Measurements from ENCODE around the gene ADGRF5.

The ADGRF5 gene

GRCh38 chr6:46821458-46821881 lies 100.3 kb downstream of the ADGRF5 start:
- Histone ChIP-seq H3K4me3 (ENCODE audit: low read length) (no peak overlapping the region), H4K20me1 (ENCODE audit: insufficient read depth, low read length) (no peaks in the 10 kb centered on the region), H3K36me3 (replicated peaks; ENCODE audit: low read depth, low read length) (no peaks in the 10 kb centered on the region), H3K4me1 (ENCODE audit: low read length) (no peaks in the 10 kb centered on the region), H3K27ac (ENCODE audit: low read length) (no peak overlapping the region), H3K79me2 (ENCODE audit: low read length) (no peaks in the 10 kb centered on the region), H3K9me3 (ENCODE audit: insufficient read depth, low read length) (no peaks in the 10 kb centered on the region), H3K9ac (ENCODE audit: low read length) (no peak overlapping the region), H3K4me2 (ENCODE audit: low read length) (no peak overlapping the region), H2AFZ (ENCODE audit: low read depth, low read length) (no peak overlapping the region), H3K27me3 (ENCODE audit: low read depth, low read length) (no peaks in the 10 kb centered on the region)
- TF ChIP-seq EZH2phosphoT487 (IDR thresholded peaks at IDR 0.05; ENCODE audit: low read depth) = no peak
- TF ChIP-seq, protein P1, sequence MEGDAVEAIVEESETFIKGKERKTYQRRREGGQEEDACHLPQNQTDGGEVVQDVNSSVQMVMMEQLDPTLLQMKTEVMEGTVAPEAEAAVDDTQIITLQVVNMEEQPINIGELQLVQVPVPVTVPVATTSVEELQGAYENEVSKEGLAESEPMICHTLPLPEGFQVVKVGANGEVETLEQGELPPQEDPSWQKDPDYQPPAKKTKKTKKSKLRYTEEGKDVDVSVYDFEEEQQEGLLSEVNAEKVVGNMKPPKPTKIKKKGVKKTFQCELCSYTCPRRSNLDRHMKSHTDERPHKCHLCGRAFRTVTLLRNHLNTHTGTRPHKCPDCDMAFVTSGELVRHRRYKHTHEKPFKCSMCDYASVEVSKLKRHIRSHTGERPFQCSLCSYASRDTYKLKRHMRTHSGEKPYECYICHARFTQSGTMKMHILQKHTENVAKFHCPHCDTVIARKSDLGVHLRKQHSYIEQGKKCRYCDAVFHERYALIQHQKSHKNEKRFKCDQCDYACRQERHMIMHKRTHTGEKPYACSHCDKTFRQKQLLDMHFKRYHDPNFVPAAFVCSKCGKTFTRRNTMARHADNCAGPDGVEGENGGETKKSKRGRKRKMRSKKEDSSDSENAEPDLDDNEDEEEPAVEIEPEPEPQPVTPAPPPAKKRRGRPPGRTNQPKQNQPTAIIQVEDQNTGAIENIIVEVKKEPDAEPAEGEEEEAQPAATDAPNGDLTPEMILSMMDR (IDR thresholded peaks at IDR 0.05; ENCODE audit: low read depth, low read length) = no peak

GRCh38 chr6:46819561-46819960 lies 102.2 kb downstream of the ADGRF5 start:
- no peaks in the 10 kb centered on the region for H3K79me2 ChIP-seq (ENCODE audit: low read length)
- no peak overlapping the region for H3K27ac ChIP-seq (ENCODE audit: low read length)
- H3K4me2 ChIP-seq (ENCODE audit: low read length) = no peak overlapping the region
- no peaks in the 10 kb centered on the region for H3K36me3 ChIP-seq (replicated peaks; ENCODE audit: low read depth, low read length)
- H3K9me3 ChIP-seq (ENCODE audit: insufficient read depth, low read length) = no peaks in the 10 kb centered on the region
- no peak overlapping the region for H3K9ac ChIP-seq (ENCODE audit: low read length)
- no peak overlapping the region for H3K4me3 ChIP-seq (ENCODE audit: low read length)
- H3K4me1 ChIP-seq (ENCODE audit: low read length) = no peaks in the 10 kb centered on the region
- no peak for TF ChIP-seq EZH2phosphoT487 (IDR thresholded peaks at IDR 0.05; ENCODE audit: low read depth)
- TF ChIP-seq, protein P1 (IDR thresholded peaks at IDR 0.05; ENCODE audit: low read depth, low read length) = no peak
- H4K20me1 ChIP-seq (ENCODE audit: insufficient read depth, low read length) = no peaks in the 10 kb centered on the region
- no peaks in the 10 kb centered on the region for H3K27me3 ChIP-seq (ENCODE audit: low read depth, low read length)
- no peak overlapping the region for H2AFZ ChIP-seq (ENCODE audit: low read depth, low read length)

DNA sequence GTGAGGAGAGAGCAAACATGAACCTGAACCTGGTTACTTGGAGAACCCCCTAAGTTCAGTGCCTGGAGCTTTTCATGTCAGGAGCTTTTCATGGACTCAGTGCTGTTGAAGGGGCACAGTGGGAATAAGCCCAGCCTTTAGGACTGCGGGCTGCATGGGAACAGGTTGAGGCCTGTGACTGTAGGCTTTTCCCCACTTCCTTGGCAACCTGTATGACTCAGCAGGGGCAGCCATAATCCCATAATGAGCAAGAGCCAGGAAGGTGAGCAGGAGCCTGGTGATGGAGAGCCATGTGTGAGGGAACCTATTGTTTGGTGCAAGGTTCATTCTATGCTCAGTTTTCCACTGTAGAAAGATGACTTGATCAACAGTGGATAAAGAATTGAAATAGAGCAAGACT lies 105.1 kb downstream of the ADGRF5 start:
- Histone ChIP-seq H4K20me1 (ENCODE audit: insufficient read depth, low read length) (no peaks in the 10 kb centered on the region), H3K36me3 (replicated peaks; ENCODE audit: low read depth, low read length) (no peaks in the 10 kb centered on the region), H3K27ac (ENCODE audit: low read length) (no peak overlapping the region), H3K4me1 (ENCODE audit: low read length) (no peaks in the 10 kb centered on the region), H3K79me2 (ENCODE audit: low read length) (no peaks in the 10 kb centered on the region), H3K27me3 (ENCODE audit: low read depth, low read length) (no peaks in the 10 kb centered on the region), H3K4me2 (ENCODE audit: low read length) (no peak overlapping the region), H3K9me3 (ENCODE audit: insufficient read depth, low read length) (no peaks in the 10 kb centered on the region), H3K4me3 (ENCODE audit: low read length) (no peak overlapping the region), H2AFZ (ENCODE audit: low read depth, low read length) (no peak overlapping the region), H3K9ac (ENCODE audit: low read length) (no peak overlapping the region)
- no peak for TF ChIP-seq EZH2phosphoT487 (IDR thresholded peaks at IDR 0.05; ENCODE audit: low read depth)
- TF ChIP-seq, protein P1 (IDR thresholded peaks at IDR 0.05; ENCODE audit: low read depth, low read length) = no peak

DNA sequence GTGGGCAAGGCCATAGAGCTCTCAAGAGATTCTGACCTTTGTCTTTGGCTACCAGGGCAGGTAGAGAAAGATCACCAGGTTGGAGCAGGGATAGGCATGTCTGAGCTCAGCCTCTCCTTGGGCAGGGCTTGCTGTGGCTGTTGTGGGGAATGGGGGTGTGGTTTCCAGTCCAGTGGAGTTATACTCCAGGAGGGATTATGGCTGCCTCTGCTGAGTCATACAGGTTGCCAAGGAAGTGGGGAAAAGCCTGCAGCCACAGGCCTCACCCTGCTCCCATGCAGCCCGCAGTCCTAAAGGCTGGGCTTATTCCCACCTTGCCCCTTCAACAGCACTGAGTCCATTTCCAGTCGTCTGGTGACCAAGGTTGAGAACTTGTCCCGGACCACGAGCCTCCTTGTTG lies 106.6 kb downstream of the ADGRF5 start:
- H3K36me3 ChIP-seq (replicated peaks; ENCODE audit: low read depth, low read length) = no peaks in the 10 kb centered on the region
- H3K9me3 ChIP-seq (ENCODE audit: insufficient read depth, low read length) = no peaks in the 10 kb centered on the region
- TF ChIP-seq, protein P1 (IDR thresholded peaks at IDR 0.05; ENCODE audit: low read depth, low read length) = no peak
- TF ChIP-seq EZH2phosphoT487 (IDR thresholded peaks at IDR 0.05; ENCODE audit: low read depth) = no peak
- no peaks in the 10 kb centered on the region for H3K4me1 ChIP-seq (ENCODE audit: low read length)
- H2AFZ ChIP-seq (ENCODE audit: low read depth, low read length) = no peak overlapping the region
- H3K79me2 ChIP-seq (ENCODE audit: low read length) = no peaks in the 10 kb centered on the region
- 0 out of 2 replicates have a peak, but pooled peaks cover 4% of the 10 kb centered on the region for H3K27me3 ChIP-seq (ENCODE audit: low read depth, low read length)
- no peak overlapping the region for H3K27ac ChIP-seq (ENCODE audit: low read length)
- H4K20me1 ChIP-seq (ENCODE audit: insufficient read depth, low read length) = no peaks in the 10 kb centered on the region
- H3K9ac ChIP-seq (ENCODE audit: low read length) = no peak overlapping the region
- H3K4me3 ChIP-seq (ENCODE audit: low read length) = no peak overlapping the region
- H3K4me2 ChIP-seq (ENCODE audit: low read length) = no peak overlapping the region
